PC-9 (cell line): ENCODE data around the gene CCBE1.

Experiments used
- CTCF ChIP-seq: fragments of 200-600 bp; sonication (generic); conservative IDR thresholded peaks from 2 replicates; pipeline ENCODE4 v1.6.1; 2017; ENCODE audit warnings: mixed run types, antibody characterized with exemption, mild to moderate bottlenecking, moderate library complexity
- EZH2 ChIP-seq: fragments of 200-600 bp; sonication (generic); IDR thresholded peaks from 2 replicates; pipeline ENCODE4 v1.8.0; 2017; ENCODE audit warnings: antibody characterized with exemption, low read depth

- TF ChIP-seq CTCF, result no peak
- TF ChIP-seq EZH2, result no peak
Measured at GRCh38 chr18:59684777-59685176, 12.4 kb downstream of the CCBE1 start.
